GM12873 (cell line): Measurements from ENCODE around the gene RAB3B.

Source experiments
- CTCF ChIP-seq: IDR thresholded peaks from 2 replicates; pipeline ENCODE4 v1.5.1; 2012; ENCODE audit warnings: low read depth, mild to moderate bottlenecking, moderate library complexity, low read length, control low read depth; ENCODE audit not compliant: insufficient read depth; ENCODE audit errors: missing control alignments

The RAB3B gene

GRCh38 chr1:51998701-51999100 lies 8.2 kb upstream of the RAB3B start:
- TF ChIP-seq CTCF, result no peak

GRCh38 chr1:51997974-51998382 lies 7.5 kb upstream of the RAB3B start:
- TF ChIP-seq CTCF, result no peak

- TF ChIP-seq CTCF, result no peak
These were observed 670 bp downstream of the RAB3B start for GRCh38 chr1:51989582-51990477.

- no peak for TF ChIP-seq CTCF
These were observed 2.2 kb downstream of the RAB3B start for GRCh38 chr1:51988254-51988653.

GRCh38 chr1:51986718-51987117 lies 3.8 kb downstream of the RAB3B start:
- TF ChIP-seq CTCF, result no peak

- TF ChIP-seq CTCF, result no peak
These were observed 8.3 kb downstream of the RAB3B start for GRCh38 chr1:51982161-51982560.

GRCh38 chr1:51981555-51981954 lies 8.9 kb downstream of the RAB3B start:
- TF ChIP-seq CTCF, result no peak
